ENCODE results near the gene PDE4A.
"Not testable (repeated sequence)": the region's sequence is repeated elsewhere in the genome, so short reads cannot be mapped to it uniquely, and the experiment has no call there.

The PDE4A gene

DNA sequence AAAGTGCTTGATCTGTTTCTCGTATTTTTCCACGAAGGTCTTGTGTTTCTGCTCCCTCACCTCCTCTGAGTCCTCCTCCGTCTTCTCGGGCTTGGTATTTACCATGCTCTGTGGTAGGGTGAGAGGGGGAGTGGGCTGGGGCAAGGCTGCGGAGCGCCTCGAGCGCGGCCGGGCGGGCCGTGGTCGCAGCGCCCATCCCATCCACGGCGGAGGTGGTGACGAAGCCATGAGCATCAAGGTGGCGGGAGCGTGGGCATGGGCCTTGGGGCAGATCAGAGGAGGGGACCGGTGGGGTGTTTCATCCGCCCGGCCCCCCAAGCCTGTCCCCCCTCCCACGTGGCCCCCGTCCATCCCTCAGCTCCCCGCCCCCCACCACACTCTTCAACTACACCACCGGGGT, 24.9 kb upstream of the PDE4A start:
- TF ChIP-seq ZFX (IDR thresholded peaks at IDR 0.05; ENCODE audit: borderline replicate concordance) (no peak), CTCF (IDR thresholded peaks at IDR 0.05) (no peak)
- H3K27ac ChIP-seq: no peak overlapping the region

GRCh38 chr19:10395917-10396316, 24.4 kb upstream of the PDE4A start:
- H3K27ac ChIP-seq: no peak overlapping the region
- no peak for TF ChIP-seq ZFX (IDR thresholded peaks at IDR 0.05; ENCODE audit: borderline replicate concordance)
- TF ChIP-seq CTCF (IDR thresholded peaks at IDR 0.05): no peak

GRCh38 chr19:10398819-10399218, 21.5 kb upstream of the PDE4A start:
- H3K27ac ChIP-seq: no peak overlapping the region
- TF ChIP-seq CTCF (IDR thresholded peaks at IDR 0.05) (no peak), ZFX (IDR thresholded peaks at IDR 0.05; ENCODE audit: borderline replicate concordance) (no peak)

DNA sequence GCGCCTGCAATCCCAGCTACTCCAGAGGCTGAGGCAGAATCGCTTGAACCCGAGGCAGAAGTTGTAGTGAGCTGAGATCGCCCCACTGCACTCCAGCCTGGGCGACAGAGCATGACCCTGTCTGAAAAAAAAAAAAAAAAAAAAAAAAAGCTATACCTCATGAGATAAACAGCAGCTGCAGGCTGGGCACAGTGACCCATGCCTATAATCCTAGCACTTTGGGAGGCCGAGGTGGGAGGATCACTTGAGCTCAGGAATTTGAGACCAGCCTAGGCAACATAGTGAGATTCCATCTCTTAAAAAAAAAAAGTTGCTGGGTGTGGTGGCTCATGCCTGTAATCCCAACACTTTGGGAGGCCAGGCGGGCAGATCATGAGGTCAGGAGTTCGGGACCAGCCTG, 21.0 kb upstream of the PDE4A start:
- H3K27ac ChIP-seq: not testable (repeated sequence)

DNA sequence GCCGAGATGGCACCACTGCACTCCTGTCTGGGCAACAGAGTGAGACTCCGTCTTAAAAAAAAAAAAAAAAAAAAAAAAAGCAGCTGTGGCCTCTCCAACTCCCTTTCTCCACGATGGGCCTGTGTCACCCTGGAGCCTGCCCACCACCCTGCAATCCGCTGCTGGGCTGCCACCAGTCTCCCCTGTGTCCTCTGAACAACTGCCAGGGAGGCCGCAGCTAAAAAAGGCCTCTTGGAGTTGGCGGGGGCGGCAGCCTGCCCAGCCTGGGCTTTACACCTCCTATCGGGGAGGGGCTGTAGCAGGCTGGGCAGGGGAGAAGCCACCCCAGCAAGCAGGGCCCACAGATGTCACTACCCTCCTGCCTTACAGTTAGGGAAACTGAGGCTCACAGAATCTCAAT, 20.5 kb upstream of the PDE4A start:
- TF ChIP-seq CTCF (IDR thresholded peaks at IDR 0.05): no peak
- no peak for TF ChIP-seq ZFX (IDR thresholded peaks at IDR 0.05; ENCODE audit: borderline replicate concordance)

DNA sequence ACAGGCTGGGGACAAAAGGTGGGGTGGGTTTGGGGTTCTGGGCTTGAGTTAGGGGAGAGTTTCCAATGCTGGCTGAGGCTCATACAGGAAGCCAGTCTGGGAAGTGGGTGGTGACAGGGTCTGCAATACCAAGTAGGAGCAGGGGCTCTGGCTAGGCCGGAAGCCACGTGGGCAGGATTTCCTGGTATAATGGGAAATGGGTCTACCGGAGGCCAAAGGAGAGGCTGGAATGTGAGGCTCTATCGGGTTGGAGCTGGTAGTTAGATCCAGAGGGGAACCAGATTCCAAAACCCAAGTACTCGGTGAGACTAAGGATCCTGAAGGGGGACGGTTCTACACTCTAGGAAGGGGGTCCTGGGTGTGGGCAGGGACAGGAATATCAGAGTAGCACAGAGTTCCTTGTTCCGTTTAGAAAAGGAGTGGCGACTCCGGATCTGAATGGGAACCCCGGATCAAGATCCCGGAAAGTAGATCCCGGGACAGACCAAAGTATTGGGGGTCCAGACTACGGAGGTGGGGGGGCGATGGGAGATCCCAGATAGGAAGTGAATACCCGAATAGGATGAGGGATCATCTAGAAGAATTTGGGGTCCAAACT, 17.8 kb upstream of the PDE4A start:
- TF ChIP-seq ZFX (IDR thresholded peaks at IDR 0.05; ENCODE audit: borderline replicate concordance): no peak
- no peak for TF ChIP-seq CTCF (IDR thresholded peaks at IDR 0.05)
- H3K27ac ChIP-seq: peak overlapping the region; percentile 74

More for the DNA sequence above, 20.5 kb upstream of the PDE4A start:
- no peak overlapping the region for H3K27ac ChIP-seq

- H3K27ac ChIP-seq: peak within 1 kb of the TSS; percentile 74
- no peak for TF ChIP-seq CTCF (IDR thresholded peaks at IDR 0.05)
- TF ChIP-seq ZFX (IDR thresholded peaks at IDR 0.05; ENCODE audit: borderline replicate concordance): no peak
Observed at GRCh38 chr19:10403137-10404021, 17.0 kb upstream of the PDE4A start, which contains the start of gene CDC37. CDC37 (minus strand) TSS chr19:10403542; CDS start chr19:10403479, 63 bp downstream.
